Measurements from ENCODE around the gene ZFYVE19. TPM values are rescaled to one million over a fixed set of nuclear protein-coding genes. Genes with fewer than 3 reads are reported as not detected.

Gene ZFYVE19
- total RNA-seq, 4 donors from 2014 or later, result 61.2 to 91.6 (median 69.9) TPM

DNA sequence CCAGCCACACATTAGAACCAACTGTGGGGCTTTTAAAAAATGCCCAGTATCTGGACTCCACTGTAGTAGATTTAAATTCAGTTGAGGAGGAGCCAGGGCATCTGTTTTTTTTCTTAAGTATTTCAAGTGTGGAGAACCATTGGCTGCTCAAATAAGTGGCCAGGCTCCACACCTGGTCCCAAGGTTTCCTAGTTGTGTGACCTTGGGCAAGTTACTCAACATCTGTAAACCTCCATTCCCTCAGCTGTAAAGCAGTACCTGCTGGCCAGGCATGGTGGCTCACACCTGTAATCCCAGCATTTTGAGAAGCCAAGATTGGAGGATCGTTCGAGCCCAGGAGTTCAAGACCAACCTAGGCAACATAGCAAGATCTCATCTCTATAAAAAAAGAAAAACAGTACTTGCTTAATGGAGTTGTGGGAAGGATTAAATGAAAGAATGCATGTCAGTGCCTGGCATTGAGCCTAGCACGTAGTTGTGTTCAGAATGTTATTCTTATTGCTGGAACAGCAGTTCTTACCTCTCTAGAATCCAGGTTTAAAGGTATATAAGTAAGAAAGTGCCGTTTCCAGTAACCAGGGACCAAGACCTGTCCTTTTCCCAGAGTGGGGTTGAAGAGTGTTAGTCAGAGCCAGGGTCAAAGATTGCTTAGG, 19.7 kb downstream of the ZFYVE19 start:
- Histone ChIP-seq H3K9me3 (no peaks in the 10 kb centered on the region), H3K36me3 (no peaks in the 10 kb centered on the region), H3K4me1 (peaks cover 0 to 37% (median 23%) of the 10 kb centered on the region in 4 donors), H3K27ac (peak overlapping the region; percentile 89 to 92 (median 89)), H3K27me3 (no peaks in the 10 kb centered on the region), H3K4me3 (peak overlapping the region in 2 of 4 donors; percentile 38 to 57)
- in situ Hi-C loops (cut with MboI; ENCODE audit: low pct_ligation_motif_present in 1 of 4, low pct_unique_long_range_greater_than_20kb in 1 of 4, low sequenced_read_pairs in 3 of 4), result no loop called here
- 63% methylated on average over 4 of the region's 4 CpGs for WGBS, 2 donors (ENCODE audit: low coverage in 1 of 2)
- DNase-seq, result no peak
- TF ChIP-seq, protein P1, sequence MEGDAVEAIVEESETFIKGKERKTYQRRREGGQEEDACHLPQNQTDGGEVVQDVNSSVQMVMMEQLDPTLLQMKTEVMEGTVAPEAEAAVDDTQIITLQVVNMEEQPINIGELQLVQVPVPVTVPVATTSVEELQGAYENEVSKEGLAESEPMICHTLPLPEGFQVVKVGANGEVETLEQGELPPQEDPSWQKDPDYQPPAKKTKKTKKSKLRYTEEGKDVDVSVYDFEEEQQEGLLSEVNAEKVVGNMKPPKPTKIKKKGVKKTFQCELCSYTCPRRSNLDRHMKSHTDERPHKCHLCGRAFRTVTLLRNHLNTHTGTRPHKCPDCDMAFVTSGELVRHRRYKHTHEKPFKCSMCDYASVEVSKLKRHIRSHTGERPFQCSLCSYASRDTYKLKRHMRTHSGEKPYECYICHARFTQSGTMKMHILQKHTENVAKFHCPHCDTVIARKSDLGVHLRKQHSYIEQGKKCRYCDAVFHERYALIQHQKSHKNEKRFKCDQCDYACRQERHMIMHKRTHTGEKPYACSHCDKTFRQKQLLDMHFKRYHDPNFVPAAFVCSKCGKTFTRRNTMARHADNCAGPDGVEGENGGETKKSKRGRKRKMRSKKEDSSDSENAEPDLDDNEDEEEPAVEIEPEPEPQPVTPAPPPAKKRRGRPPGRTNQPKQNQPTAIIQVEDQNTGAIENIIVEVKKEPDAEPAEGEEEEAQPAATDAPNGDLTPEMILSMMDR (IDR thresholded peaks at IDR 0.05), result no peak
- TF ChIP-seq EP300 (IDR thresholded peaks at IDR 0.05; ENCODE audit: low read depth), result no peak
- TF ChIP-seq POLR2AphosphoS5 (IDR thresholded peaks at IDR 0.05), result no peak
- no peak for TF ChIP-seq POLR2A (IDR thresholded peaks at IDR 0.05)
- intact Hi-C loops (cut with DNase I; ENCODE audit: low total_unique reads), result no loop called here

DNA sequence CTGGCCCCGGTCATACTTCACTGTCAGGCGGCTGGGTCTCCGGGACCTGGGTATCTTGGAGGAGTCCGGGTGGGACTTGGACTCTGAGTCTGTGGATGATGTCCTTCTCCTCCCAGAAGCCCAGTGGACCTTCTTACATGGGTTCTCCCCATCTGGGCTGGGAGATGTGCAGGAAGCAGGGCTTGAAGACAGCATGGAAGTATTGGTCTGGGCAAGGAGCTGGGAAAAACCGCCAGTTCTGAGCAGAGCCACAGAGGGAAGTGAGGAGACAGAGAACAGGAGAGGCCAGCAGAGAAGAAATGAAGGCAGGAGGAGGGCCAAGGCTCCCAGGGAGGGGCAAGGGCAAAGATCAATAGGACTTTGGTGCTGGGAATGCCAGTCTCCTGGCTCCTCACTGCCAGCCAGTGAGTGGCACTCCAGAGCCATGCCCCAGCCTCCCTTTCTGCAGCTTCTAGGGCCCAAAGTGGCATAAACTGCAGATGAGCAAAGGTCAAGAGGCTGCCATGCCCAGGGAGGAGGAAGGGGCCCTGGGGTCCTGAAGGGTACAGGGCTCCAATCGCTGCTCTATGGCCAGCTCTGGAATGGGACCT, 21.7 kb downstream of the ZFYVE19 start, which contains the start of gene PPP1R14D:
Gene PPP1R14D, minus strand, starts transcription at position 262 of the 590 bp plus-strand sequence. Its CDS starts 67 bp downstream, at position 195.
- TF ChIP-seq EP300 (IDR thresholded peaks at IDR 0.05; ENCODE audit: low read depth) (no peak), POLR2AphosphoS5 (IDR thresholded peaks at IDR 0.05) (peak in 2 of 3 donors; percentile 95 to 97), POLR2A (IDR thresholded peaks at IDR 0.05) (peak; percentile 97)
- TF ChIP-seq, protein P1 (IDR thresholded peaks at IDR 0.05), result peak in 2 of 5 experiments; percentile 8 to 14
- in situ Hi-C loops (cut with MboI; ENCODE audit: low pct_ligation_motif_present in 1 of 4, low pct_unique_long_range_greater_than_20kb in 1 of 4, low sequenced_read_pairs in 3 of 4), result no loop called here
- Histone ChIP-seq H3K4me3 (peak within 1 kb of the TSS; percentile 24 to 57 (median 36)), H3K36me3 (no peaks in the 10 kb centered on the region), H3K27ac (peak within 1 kb of the TSS; percentile 89 to 92 (median 89)), H3K9me3 (no peaks in the 10 kb centered on the region), H3K27me3 (no peaks in the 10 kb centered on the region), H3K4me1 (peaks cover 0 to 37% (median 23%) of the 10 kb centered on the region in 4 donors)
- peak; percentile 88 for DNase-seq
- 57 to 64% methylated on average over 1 to 6 of the region's 6 CpGs for WGBS, 2 donors (ENCODE audit: low coverage in 1 of 2)
- intact Hi-C loops (cut with DNase I; ENCODE audit: low total_unique reads), result no loop called here

- WGBS, 2 donors (ENCODE audit: low coverage in 1 of 2), result 40 to 45% methylated on average over 4 to 7 of the region's 7 CpGs
- peak overlapping the region in 2 of 4 donors; percentile 33 to 57 for H3K4me3 ChIP-seq
These were observed 22.2 kb downstream of the ZFYVE19 start for GRCh38 chr15:40829115-40829514.

DNA sequence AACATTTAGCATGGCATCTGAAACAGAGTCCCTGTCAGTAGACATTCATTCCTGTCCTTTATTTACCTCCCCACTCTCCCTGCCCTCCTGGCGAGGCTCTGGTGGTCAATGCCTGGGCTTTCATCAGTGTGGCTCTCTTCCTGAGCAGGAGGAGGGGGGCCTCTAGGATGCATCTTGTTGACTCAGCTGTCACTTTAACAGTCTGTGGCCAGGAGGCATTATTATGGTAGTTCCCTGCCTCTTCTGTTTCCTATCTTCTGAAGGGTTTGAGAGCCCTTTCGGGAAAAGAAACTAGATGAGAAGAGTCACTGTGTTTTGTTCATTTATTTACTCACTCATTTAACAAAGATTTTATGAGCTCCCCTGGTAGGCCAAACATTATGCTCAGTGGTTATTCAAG, 24.0 kb downstream of the ZFYVE19 start:
- TF ChIP-seq POLR2A (IDR thresholded peaks at IDR 0.05), result no peak
- TF ChIP-seq POLR2AphosphoS5 (IDR thresholded peaks at IDR 0.05), result no peak
- TF ChIP-seq EP300 (IDR thresholded peaks at IDR 0.05; ENCODE audit: low read depth), result no peak
- TF ChIP-seq, protein P1 (IDR thresholded peaks at IDR 0.05), result no peak
- Histone ChIP-seq H3K27ac (no peak overlapping the region), H3K4me1 (peaks cover 0 to 19% (median 8%) of the 10 kb centered on the region in 4 donors), H3K36me3 (no peaks in the 10 kb centered on the region), H3K9me3 (no peaks in the 10 kb centered on the region), H3K4me3 (no peak overlapping the region), H3K27me3 (no peaks in the 10 kb centered on the region)
- 60% methylated on average over 2 of the region's 2 CpGs; no CpG with 5 or more reads in 1 of the 2 donors for WGBS, 2 donors (ENCODE audit: low coverage in 1 of 2)
- in situ Hi-C loops (cut with MboI; ENCODE audit: low pct_ligation_motif_present in 1 of 4, low pct_unique_long_range_greater_than_20kb in 1 of 4, low sequenced_read_pairs in 3 of 4), result no loop called here
- intact Hi-C loops (cut with DNase I; ENCODE audit: low total_unique reads), result no loop called here
- DNase-seq, result no peak

More at GRCh38 chr15:40829115-40829514, 22.2 kb downstream of the ZFYVE19 start:
- Histone ChIP-seq H3K4me1 (peaks cover 0 to 33% (median 21%) of the 10 kb centered on the region in 4 donors), H3K27ac (peak overlapping the region; percentile 89 to 92 (median 89)), H3K9me3 (no peaks in the 10 kb centered on the region), H3K36me3 (no peaks in the 10 kb centered on the region), H3K27me3 (no peaks in the 10 kb centered on the region)
- no peak for TF ChIP-seq POLR2A (IDR thresholded peaks at IDR 0.05)
- no peak for TF ChIP-seq EP300 (IDR thresholded peaks at IDR 0.05; ENCODE audit: low read depth)
- TF ChIP-seq POLR2AphosphoS5 (IDR thresholded peaks at IDR 0.05), result no peak
- TF ChIP-seq, protein P1 (IDR thresholded peaks at IDR 0.05), result no peak
- DNase-seq, result peak; percentile 53
- intact Hi-C loops (cut with DNase I; ENCODE audit: low total_unique reads), result no loop called here
- in situ Hi-C loops (cut with MboI; ENCODE audit: low pct_ligation_motif_present in 1 of 4, low pct_unique_long_range_greater_than_20kb in 1 of 4, low sequenced_read_pairs in 3 of 4), result no loop called here

Data from transverse colon (tissue), 4 donors.